ENCODE measurements around the gene RALGAPA2. TPM values are rescaled to one million over a fixed set of nuclear protein-coding genes. Genes with fewer than 3 reads are reported as not detected.

RALGAPA2 gene
- 5.4 TPM for polyA plus RNA-seq

- Mint-ChIP-seq H3K9me3 (no peaks in the 10 kb centered on the region), H3K4me1 (peaks cover 15 to 28% (median 21%) of the 10 kb centered on the region in 3 donors), H3K27me3 (peaks cover 2% of the 10 kb centered on the region), H3K4me3 (peak within 1 kb of the TSS; percentile 91 to 99 (median 97)), H3K36me3 (peaks cover 4% of the 10 kb centered on the region), H3K27ac (peak within 1 kb of the TSS; percentile 63 to 97 (median 88))
Measured at GRCh38 chr20:20712474-20713243, at the start of gene RALGAPA2. TSS of gene RALGAPA2 (minus strand) at chr20:20712644. CDS start at chr20:20712480, 164 bp downstream.

GRCh38 chr20:20761301-20761700 is 48.9 kb upstream of the RALGAPA2 start:
- H3K27me3 Mint-ChIP-seq = peaks cover 5% of the 10 kb centered on the region
- no peak overlapping the region for H3K27ac Mint-ChIP-seq
- no peaks in the 10 kb centered on the region for H3K4me1 Mint-ChIP-seq
- H3K36me3 Mint-ChIP-seq = no peaks in the 10 kb centered on the region
- H3K9me3 Mint-ChIP-seq = peaks cover 0 to 1% (median 0%) of the 10 kb centered on the region in 3 donors
- no peak overlapping the region for H3K4me3 Mint-ChIP-seq

GRCh38 chr20:20759132-20759531 is 46.7 kb upstream of the RALGAPA2 start:
- Mint-ChIP-seq H3K4me3 (no peak overlapping the region), H3K27ac (no peak overlapping the region), H3K36me3 (no peaks in the 10 kb centered on the region), H3K4me1 (peaks cover 0 to 7% (median 4%) of the 10 kb centered on the region in 3 donors), H3K27me3 (peaks cover 5% of the 10 kb centered on the region), H3K9me3 (peaks cover 0 to under 1% (median 0%) of the 10 kb centered on the region in 3 donors)

GRCh38 chr20:20755674-20756319 is 43.4 kb upstream of the RALGAPA2 start:
- H3K27me3 Mint-ChIP-seq = peaks cover 5% of the 10 kb centered on the region
- H3K36me3 Mint-ChIP-seq = no peaks in the 10 kb centered on the region
- H3K9me3 Mint-ChIP-seq = peaks cover 0 to 3% (median 2%) of the 10 kb centered on the region in 3 donors
- H3K27ac Mint-ChIP-seq = no peak overlapping the region
- H3K4me3 Mint-ChIP-seq = no peak overlapping the region
- H3K4me1 Mint-ChIP-seq = peaks cover 0 to 7% (median 4%) of the 10 kb centered on the region in 3 donors

GRCh38 chr20:20755231-20755630 is 42.8 kb upstream of the RALGAPA2 start:
- Mint-ChIP-seq H3K4me3 (no peak overlapping the region), H3K9me3 (peaks cover 0 to 3% (median 2%) of the 10 kb centered on the region in 3 donors), H3K27me3 (peaks cover 5% of the 10 kb centered on the region), H3K36me3 (no peaks in the 10 kb centered on the region), H3K27ac (no peak overlapping the region), H3K4me1 (peaks cover 0 to 7% (median 4%) of the 10 kb centered on the region in 3 donors)

- no peak overlapping the region for H3K27ac Mint-ChIP-seq
- H3K9me3 Mint-ChIP-seq = peaks cover 0 to 5% (median 2%) of the 10 kb centered on the region in 3 donors
Measured at GRCh38 chr20:20754714-20755113, 42.3 kb upstream of the RALGAPA2 start.

GRCh38 chr20:20752712-20753111 is 40.3 kb upstream of the RALGAPA2 start:
- Mint-ChIP-seq H3K36me3 (no peaks in the 10 kb centered on the region), H3K9me3 (peaks cover 8 to 9% (median 9%) of the 10 kb centered on the region in 3 donors), H3K27ac (no peak overlapping the region), H3K27me3 (peaks cover 6% of the 10 kb centered on the region), H3K4me3 (no peak overlapping the region), H3K4me1 (peaks cover 0 to 7% (median 4%) of the 10 kb centered on the region in 3 donors)

More at GRCh38 chr20:20754714-20755113, 42.3 kb upstream of the RALGAPA2 start:
- Mint-ChIP-seq H3K4me3 (no peak overlapping the region), H3K36me3 (no peaks in the 10 kb centered on the region), H3K4me1 (peaks cover 0 to 7% (median 4%) of the 10 kb centered on the region in 3 donors), H3K27me3 (peaks cover 5% of the 10 kb centered on the region)

DNA sequence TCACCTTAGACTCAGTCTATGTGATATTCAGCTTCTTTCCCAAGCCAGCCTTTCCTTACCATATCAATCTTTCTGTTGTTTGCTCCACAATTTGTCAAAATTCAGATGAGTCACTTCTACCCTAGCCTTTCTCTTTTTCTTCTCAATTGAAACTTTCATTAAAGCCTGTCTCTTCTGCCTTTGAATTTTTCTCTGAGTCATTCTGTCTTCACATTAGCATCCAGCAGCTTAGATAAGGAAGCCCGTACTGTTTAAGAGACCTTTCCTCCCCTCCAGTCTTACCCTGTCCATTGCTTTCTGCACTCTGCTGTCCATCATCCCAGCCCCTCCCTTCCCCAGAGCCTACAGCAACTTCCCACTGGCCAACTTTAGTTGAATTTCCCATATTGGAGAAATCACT is 34.9 kb upstream of the RALGAPA2 start:
- Mint-ChIP-seq H3K4me1 (peaks cover 0 to 1% (median 0%) of the 10 kb centered on the region in 3 donors), H3K36me3 (peaks cover 2% of the 10 kb centered on the region), H3K9me3 (peaks cover 6 to 9% (median 8%) of the 10 kb centered on the region in 3 donors), H3K27ac (no peak overlapping the region), H3K27me3 (peaks cover 5% of the 10 kb centered on the region), H3K4me3 (no peak overlapping the region)

- Mint-ChIP-seq H3K4me1 (peaks cover 0 to 1% (median 0%) of the 10 kb centered on the region in 3 donors), H3K36me3 (peaks cover 2% of the 10 kb centered on the region), H3K9me3 (peaks cover 4 to 8% (median 6%) of the 10 kb centered on the region in 3 donors), H3K4me3 (no peak overlapping the region), H3K27ac (no peak overlapping the region), H3K27me3 (peaks cover 10% of the 10 kb centered on the region)
Measured at GRCh38 chr20:20744170-20744725, 31.8 kb upstream of the RALGAPA2 start.

DNA sequence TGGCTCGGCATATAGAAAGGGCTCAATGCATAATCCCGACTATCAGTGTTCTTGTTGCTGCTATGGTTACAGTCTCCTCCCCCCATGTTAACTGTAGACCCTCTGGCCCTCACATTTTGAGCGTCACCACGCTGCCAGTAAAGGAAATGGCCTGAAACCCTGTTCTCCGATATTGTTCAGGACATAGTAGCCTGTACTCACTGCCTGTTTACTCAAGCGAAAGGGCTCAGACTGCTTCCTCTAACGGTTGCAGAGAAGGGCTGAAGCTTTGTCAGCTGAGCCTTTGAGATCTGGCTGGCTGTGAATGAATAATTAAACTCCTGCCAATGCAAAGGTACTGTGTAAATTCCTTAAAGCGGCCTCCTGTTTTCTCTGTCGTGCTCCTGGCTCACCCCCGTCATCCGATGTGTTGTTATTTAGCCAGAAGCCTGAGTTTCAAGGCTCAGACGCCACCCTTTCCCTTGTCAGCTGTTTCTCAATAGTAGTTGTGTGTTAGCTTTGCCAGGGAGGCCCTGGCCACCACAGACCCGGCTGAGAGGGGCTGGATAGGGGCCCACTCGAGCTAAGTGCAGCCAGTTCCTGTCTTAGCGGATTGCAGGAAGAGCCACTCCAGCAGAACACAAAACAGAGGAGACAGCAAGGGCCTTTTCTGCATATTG is 31.2 kb upstream of the RALGAPA2 start:
- Mint-ChIP-seq H3K27me3 (peaks cover 7% of the 10 kb centered on the region), H3K4me1 (peaks cover 0 to 1% (median 0%) of the 10 kb centered on the region in 3 donors), H3K27ac (no peak overlapping the region), H3K36me3 (peaks cover 2% of the 10 kb centered on the region), H3K9me3 (peaks cover 0 to 2% (median under 1%) of the 10 kb centered on the region in 3 donors), H3K4me3 (peak overlapping the region in 1 of 4 donors; percentile 25)

GRCh38 chr20:20741087-20742045 is 28.9 kb upstream of the RALGAPA2 start:
- H3K4me1 Mint-ChIP-seq = peaks cover 0 to 4% (median 4%) of the 10 kb centered on the region in 3 donors
- H3K27ac Mint-ChIP-seq = no peak overlapping the region
- peaks cover 7% of the 10 kb centered on the region for H3K27me3 Mint-ChIP-seq
- H3K4me3 Mint-ChIP-seq = no peak overlapping the region
- no peaks in the 10 kb centered on the region for H3K9me3 Mint-ChIP-seq
- H3K36me3 Mint-ChIP-seq = peaks cover 2% of the 10 kb centered on the region

GRCh38 chr20:20740541-20740940 is 28.1 kb upstream of the RALGAPA2 start:
- Mint-ChIP-seq H3K27ac (peak overlapping the region in 1 of 3 donors; percentile 28), H3K4me1 (peaks cover 0 to 4% (median 4%) of the 10 kb centered on the region in 3 donors), H3K4me3 (no peak overlapping the region), H3K9me3 (no peaks in the 10 kb centered on the region), H3K36me3 (peaks cover 2% of the 10 kb centered on the region), H3K27me3 (peaks cover 7% of the 10 kb centered on the region)

GRCh38 chr20:20737158-20737557 is 24.7 kb upstream of the RALGAPA2 start:
- Mint-ChIP-seq H3K4me1 (peaks cover 9 to 11% (median 10%) of the 10 kb centered on the region in 3 donors), H3K36me3 (no peaks in the 10 kb centered on the region), H3K4me3 (no peak overlapping the region), H3K27me3 (peaks cover 5% of the 10 kb centered on the region), H3K9me3 (no peaks in the 10 kb centered on the region), H3K27ac (no peak overlapping the region)

- Mint-ChIP-seq H3K36me3 (no peaks in the 10 kb centered on the region), H3K27me3 (peaks cover under 1% of the 10 kb centered on the region), H3K4me3 (no peak overlapping the region), H3K27ac (peak overlapping the region in 1 of 3 donors; percentile 22), H3K4me1 (peaks cover 9 to 11% (median 10%) of the 10 kb centered on the region in 3 donors), H3K9me3 (no peaks in the 10 kb centered on the region)
Measured at GRCh38 chr20:20736303-20736702, 23.9 kb upstream of the RALGAPA2 start.

Measured in IgD-negative memory B cell (primary cell).